ENCODE data around the gene TLCD2.
A peak's percentile ranks its signal among the peaks of the same experiment; 100 is the strongest.
"Not testable (repeated sequence)": the region's sequence is repeated elsewhere in the genome, so short reads cannot be mapped to it uniquely, and the experiment has no call there.

Gene TLCD2

DNA sequence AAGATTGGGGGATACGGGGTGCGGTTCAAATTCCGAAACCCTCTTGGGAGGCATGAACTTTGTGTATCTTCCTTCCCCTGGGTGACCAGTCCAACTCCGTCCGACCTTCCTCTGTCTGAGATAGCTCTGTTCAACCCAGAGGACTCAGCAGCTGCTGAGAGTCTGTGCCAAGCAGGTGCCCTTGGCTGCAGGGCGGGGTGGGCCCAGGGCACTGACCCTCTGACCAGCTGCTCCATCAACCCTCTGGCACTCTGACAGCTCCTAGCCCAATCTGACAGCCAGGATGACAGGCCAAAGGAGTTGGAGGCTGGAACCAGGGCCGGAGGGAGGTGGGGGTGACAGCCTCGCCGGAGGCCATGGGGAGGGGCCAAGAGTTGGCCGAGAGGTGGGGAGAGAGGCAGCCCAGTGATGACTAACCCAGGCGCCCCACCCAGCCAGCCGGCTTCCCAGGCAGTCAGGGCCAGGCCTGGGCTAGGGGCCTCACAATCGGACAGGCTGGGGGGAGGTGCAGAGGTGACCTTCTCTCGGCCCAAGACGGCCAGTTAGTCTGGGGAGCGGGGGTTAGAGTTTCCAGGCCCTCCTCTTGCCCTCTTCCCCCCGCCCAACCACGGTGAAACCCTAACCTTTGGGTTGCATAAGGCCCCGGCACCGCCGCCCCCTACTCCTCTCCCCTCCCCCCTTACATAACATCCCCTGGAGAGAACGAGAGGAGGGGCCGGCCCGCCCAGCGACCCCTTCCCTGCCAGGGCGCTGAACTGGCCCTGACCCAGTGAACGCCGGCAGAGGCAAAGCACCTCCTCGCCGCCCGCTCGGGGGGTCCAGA is 5.0 kb upstream of the TLCD2 start:
- Histone ChIP-seq H3K4me1 (ENCODE audit: control insufficient read depth, insufficient read depth, low read length) (peaks cover 24% of the 10 kb centered on the region), H3K9me3 (ENCODE audit: control insufficient read depth, low read length) (no peaks in the 10 kb centered on the region), H3K27me3 (ENCODE audit: control insufficient read depth, insufficient read depth, low read length, poor library complexity, severe bottlenecking) (peaks cover 18% of the 10 kb centered on the region), H3K27ac (ENCODE audit: insufficient read depth, low read depth, low read length, poor library complexity, severe bottlenecking) (peak overlapping the region; percentile 76), H3K4me3 (ENCODE audit: insufficient read depth, low read depth, low read length) (peak overlapping the region; percentile 86), H3K36me3 (ENCODE audit: control insufficient read depth, insufficient read depth, low read length) (no peaks in the 10 kb centered on the region)
- WGBS, 2 experiments, result 1 to 2% methylated on average over 32 of the region's 32 CpGs

DNA sequence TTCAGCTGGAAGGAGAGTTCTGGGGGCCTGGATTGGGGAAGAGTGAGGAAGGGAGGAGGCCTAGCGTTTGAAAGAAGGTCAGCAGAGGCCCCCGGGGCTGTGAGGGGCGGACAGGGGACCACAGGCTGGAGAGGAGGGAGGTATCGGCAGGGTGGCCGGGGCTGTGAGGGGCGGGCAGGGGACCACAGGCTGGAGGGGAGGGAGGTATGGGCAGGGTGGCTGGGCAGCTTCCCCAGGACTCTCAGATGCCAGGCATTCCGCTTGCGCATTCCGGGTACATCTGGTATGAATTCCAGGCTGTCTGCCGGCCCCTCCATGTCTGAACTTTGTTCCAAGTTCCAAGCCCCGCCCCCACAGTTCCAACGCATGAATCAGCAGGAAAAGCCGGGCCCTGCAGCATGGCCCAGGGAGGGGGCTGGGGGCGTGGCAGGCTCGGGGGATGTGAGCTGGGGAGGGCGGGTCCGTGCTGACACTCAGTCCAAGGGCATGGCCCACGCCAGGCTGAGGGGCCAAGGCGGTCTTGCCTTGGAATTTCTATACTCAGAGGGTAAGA is 4.3 kb upstream of the TLCD2 start:
- Histone ChIP-seq H3K9me3 (ENCODE audit: control insufficient read depth, low read length) (no peaks in the 10 kb centered on the region), H3K4me3 (ENCODE audit: insufficient read depth, low read depth, low read length) (peak overlapping the region; percentile 86), H3K27me3 (ENCODE audit: control insufficient read depth, insufficient read depth, low read length, poor library complexity, severe bottlenecking) (peaks cover 25% of the 10 kb centered on the region), H3K27ac (ENCODE audit: insufficient read depth, low read depth, low read length, poor library complexity, severe bottlenecking) (peak overlapping the region; percentile 82), H3K4me1 (ENCODE audit: control insufficient read depth, insufficient read depth, low read length) (peaks cover 24% of the 10 kb centered on the region), H3K36me3 (ENCODE audit: control insufficient read depth, insufficient read depth, low read length) (no peaks in the 10 kb centered on the region)
- WGBS, 2 experiments, result 1 to 2% methylated on average over 19 of the region's 19 CpGs

DNA sequence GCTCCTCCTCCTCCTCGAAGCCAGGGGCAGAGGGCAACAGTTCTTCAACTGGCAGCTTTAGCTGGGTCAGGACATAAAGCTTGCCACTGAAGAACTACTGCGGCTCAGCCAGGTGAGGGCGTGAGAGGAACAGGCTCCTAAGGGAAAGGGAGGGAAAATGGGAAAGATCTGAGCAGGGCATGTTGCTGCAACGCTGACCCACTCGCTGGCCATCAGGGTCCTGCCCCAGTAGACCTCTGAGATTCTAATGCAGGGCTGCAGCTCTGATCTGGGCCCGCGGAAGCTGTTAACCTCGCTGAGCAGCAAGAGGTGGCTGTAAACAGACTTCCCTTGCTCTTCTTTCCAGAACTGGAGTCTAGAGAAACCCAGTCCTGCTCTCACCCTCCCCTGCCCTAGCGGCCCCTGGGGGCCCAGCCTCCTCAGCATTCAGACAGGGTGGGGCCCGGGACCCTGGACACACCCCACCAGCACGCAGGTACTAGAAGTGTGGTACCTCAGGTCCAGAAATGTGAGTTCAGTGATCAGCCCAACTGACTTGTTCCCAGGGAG is 3.8 kb upstream of the TLCD2 start:
- Histone ChIP-seq H3K36me3 (ENCODE audit: control insufficient read depth, insufficient read depth, low read length) (no peaks in the 10 kb centered on the region), H3K4me3 (ENCODE audit: insufficient read depth, low read depth, low read length) (peak overlapping the region; percentile 86), H3K4me1 (ENCODE audit: control insufficient read depth, insufficient read depth, low read length) (peaks cover 24% of the 10 kb centered on the region), H3K9me3 (ENCODE audit: control insufficient read depth, low read length) (no peaks in the 10 kb centered on the region), H3K27ac (ENCODE audit: insufficient read depth, low read depth, low read length, poor library complexity, severe bottlenecking) (peak overlapping the region; percentile 82), H3K27me3 (ENCODE audit: control insufficient read depth, insufficient read depth, low read length, poor library complexity, severe bottlenecking) (peaks cover 30% of the 10 kb centered on the region)
- 4 to 5% methylated on average over 11 of the region's 11 CpGs for WGBS, 2 experiments

DNA sequence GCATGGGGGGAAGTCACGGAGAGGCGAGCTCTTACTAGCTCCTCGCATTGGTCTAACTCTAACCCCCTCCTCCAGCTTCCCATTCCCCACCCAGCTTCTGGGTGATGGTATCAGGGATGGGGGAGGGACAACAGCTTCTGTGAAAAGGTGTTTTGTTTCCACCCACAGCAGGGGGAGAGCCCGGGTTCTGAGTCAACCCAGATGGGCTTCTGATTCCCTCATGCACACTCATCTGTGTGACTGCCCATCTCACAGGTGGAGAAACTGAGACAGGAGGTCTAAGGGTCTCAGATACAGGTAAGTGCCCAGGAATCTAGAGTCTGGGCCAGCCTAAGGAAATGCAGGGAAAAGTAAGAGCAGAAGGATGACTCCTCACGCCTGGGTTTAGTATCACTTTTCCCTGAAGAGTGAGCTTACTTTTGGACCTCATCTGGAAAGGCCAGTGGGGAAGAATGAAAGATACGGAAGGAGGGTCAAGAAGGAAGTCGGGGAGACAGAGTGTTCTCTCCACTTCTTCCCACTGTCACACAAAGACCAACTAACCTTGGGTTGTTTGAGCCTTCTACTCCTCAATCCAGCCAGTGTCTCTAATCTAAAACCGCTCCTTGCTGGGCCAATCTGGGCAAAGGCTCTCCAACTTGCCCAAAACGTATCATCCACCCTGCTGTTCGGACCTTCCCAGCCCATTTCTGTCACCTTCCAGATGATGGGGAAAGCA is 3.1 kb upstream of the TLCD2 start:
- no peaks in the 10 kb centered on the region for H3K9me3 ChIP-seq (ENCODE audit: control insufficient read depth, low read length)
- H3K4me1 ChIP-seq (ENCODE audit: control insufficient read depth, insufficient read depth, low read length), result peaks cover 24% of the 10 kb centered on the region

DNA sequence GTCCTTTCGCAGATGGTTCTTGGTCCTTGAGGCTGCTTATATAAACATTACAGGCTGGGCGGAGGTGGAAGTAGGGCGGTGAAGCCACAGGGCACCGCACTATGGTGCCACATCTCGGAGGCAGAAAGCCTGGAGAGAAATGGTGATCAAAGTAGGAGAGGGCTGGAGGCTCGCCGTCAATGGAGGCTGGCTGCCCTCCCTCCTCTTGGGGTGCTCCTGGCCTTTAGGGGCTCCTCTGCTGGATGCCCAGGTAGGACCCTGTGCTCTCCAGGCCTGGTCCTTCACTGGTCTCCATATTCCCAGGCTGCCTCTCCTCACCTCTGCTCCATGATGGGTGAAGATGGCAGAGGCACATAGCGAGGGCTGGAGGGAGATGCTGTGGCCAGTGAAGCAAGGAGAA is 2.1 kb upstream of the TLCD2 start:
- Histone ChIP-seq H3K4me1 (ENCODE audit: control insufficient read depth, insufficient read depth, low read length) (peaks cover 19% of the 10 kb centered on the region), H3K4me3 (ENCODE audit: insufficient read depth, low read depth, low read length) (no peak overlapping the region), H3K36me3 (ENCODE audit: control insufficient read depth, insufficient read depth, low read length) (no peaks in the 10 kb centered on the region), H3K9me3 (ENCODE audit: control insufficient read depth, low read length) (no peaks in the 10 kb centered on the region), H3K27ac (ENCODE audit: insufficient read depth, low read depth, low read length, poor library complexity, severe bottlenecking) (no peak overlapping the region), H3K27me3 (ENCODE audit: control insufficient read depth, insufficient read depth, low read length, poor library complexity, severe bottlenecking) (peaks cover 32% of the 10 kb centered on the region)
- WGBS, 2 experiments, result 94 to 95% methylated on average over 8 of the region's 8 CpGs

More for the DNA sequence above, 3.1 kb upstream of the TLCD2 start:
- H3K36me3 ChIP-seq (ENCODE audit: control insufficient read depth, insufficient read depth, low read length), result no peaks in the 10 kb centered on the region
- no peak overlapping the region for H3K27ac ChIP-seq (ENCODE audit: insufficient read depth, low read depth, low read length, poor library complexity, severe bottlenecking)
- peaks cover 32% of the 10 kb centered on the region for H3K27me3 ChIP-seq (ENCODE audit: control insufficient read depth, insufficient read depth, low read length, poor library complexity, severe bottlenecking)
- H3K4me3 ChIP-seq (ENCODE audit: insufficient read depth, low read depth, low read length), result no peak overlapping the region
- WGBS, 2 experiments, result 69 to 77% methylated on average over 8 to 10 of the region's 10 CpGs

DNA sequence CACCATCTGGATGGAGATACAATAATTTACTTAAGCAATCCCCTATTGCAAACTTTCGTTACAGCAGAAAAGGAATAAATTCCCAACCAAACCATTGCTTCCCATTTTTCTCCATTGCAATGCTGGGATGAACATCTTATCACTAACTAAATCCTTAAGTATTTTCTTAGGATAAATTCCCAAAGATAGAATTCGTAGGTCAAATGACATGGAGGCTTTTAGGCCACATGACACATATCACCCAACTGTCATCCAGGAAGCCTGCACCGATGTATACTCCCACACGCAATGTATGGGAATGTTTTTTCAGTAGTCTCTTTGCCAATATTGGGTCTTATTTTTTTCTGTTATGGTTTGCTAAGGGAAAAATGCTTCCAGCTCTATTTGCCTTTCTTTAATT is 1.6 kb upstream of the TLCD2 start:
- H3K27me3 ChIP-seq (ENCODE audit: control insufficient read depth, insufficient read depth, low read length, poor library complexity, severe bottlenecking), result peaks cover 32% of the 10 kb centered on the region
- no peak overlapping the region for H3K27ac ChIP-seq (ENCODE audit: insufficient read depth, low read depth, low read length, poor library complexity, severe bottlenecking)
- H3K4me1 ChIP-seq (ENCODE audit: control insufficient read depth, insufficient read depth, low read length), result peaks cover 19% of the 10 kb centered on the region
- no peaks in the 10 kb centered on the region for H3K36me3 ChIP-seq (ENCODE audit: control insufficient read depth, insufficient read depth, low read length)
- no peak overlapping the region for H3K4me3 ChIP-seq (ENCODE audit: insufficient read depth, low read depth, low read length)
- no peaks in the 10 kb centered on the region for H3K9me3 ChIP-seq (ENCODE audit: control insufficient read depth, low read length)
- WGBS, 2 experiments, result 94 to 96% methylated on average over 4 of the region's 4 CpGs

DNA sequence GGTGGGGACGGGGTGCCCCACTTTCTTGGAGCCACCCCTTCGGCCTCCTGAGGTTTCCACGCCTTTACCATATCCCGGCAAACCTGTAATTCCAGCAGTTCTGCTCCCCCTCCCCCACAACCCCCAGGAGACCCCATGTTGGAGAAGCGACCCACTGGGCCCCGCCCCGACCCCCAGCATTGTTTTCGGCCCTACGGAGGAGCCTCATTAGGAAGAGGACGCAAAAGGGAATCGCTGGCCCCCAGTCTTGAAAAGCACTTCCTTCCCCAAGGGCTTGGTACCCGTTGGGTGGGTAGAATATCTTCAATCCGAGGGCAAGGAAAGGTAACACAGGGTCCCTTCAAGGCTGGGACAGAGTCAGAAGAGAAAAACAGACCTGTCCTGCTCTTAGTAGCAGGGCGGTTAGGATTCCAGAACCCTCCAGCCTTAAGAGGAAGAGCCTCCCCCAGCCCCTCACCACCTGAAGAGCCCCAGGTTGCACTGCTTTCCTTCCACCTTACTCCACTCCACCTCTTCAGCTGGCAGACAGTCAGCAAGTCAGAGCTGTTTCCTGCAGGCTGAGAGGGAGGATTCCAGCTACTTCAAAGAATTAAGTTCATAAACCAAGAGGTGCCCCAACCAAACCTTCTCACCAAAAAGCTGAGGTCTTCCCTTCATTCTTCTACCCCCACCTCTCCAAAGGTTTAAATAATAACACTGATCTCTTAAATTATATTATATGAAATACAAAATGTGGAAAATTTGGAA is 803 bp upstream of the TLCD2 start:
- no peaks in the 10 kb centered on the region for H3K9me3 ChIP-seq (ENCODE audit: control insufficient read depth, low read length)
- 11 to 15% methylated on average over 14 of the region's 14 CpGs for WGBS, 2 experiments
- H3K36me3 ChIP-seq (ENCODE audit: control insufficient read depth, insufficient read depth, low read length), result no peaks in the 10 kb centered on the region
- H3K4me1 ChIP-seq (ENCODE audit: control insufficient read depth, insufficient read depth, low read length), result peaks cover 19% of the 10 kb centered on the region
- no peak overlapping the region for H3K27ac ChIP-seq (ENCODE audit: insufficient read depth, low read depth, low read length, poor library complexity, severe bottlenecking)
- H3K27me3 ChIP-seq (ENCODE audit: control insufficient read depth, insufficient read depth, low read length, poor library complexity, severe bottlenecking), result peaks cover 32% of the 10 kb centered on the region
- H3K4me3 ChIP-seq (ENCODE audit: insufficient read depth, low read depth, low read length), result peak overlapping the region; percentile 53

DNA sequence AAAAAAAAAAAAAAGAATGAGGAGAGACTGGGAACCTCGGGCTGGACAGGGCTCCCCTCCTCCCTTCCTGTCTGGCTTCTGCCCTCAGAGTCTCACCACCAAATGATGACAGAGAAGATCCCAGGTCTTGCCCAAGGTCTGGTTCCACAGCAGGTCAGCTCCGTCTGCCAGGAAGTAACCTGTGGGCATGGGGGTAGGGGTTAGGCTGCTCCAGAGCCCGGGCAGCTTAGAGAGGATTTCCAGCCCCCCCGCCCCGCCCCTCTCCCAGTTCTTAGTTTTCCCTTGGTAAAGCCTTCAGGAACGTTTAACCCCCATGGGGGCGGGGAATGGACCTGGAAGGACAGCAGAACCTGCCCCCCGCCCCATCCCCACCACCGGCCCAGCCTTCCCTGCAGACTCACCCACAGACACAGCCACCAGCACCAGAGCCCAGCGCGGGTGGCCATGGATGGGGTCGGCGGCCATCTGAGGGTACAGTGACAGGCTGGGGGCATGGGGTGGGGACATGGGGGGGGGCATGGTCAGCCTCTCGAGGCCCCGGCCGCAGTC is 700 bp downstream of the TLCD2 start:
- 13 to 15% methylated on average over 14 to 16 of the region's 16 CpGs for WGBS, 2 experiments
- H3K36me3 ChIP-seq (ENCODE audit: control insufficient read depth, insufficient read depth, low read length), result no peaks in the 10 kb centered on the region
- peaks cover 29% of the 10 kb centered on the region for H3K27me3 ChIP-seq (ENCODE audit: control insufficient read depth, insufficient read depth, low read length, poor library complexity, severe bottlenecking)
- peak overlapping the region; percentile 53 for H3K4me3 ChIP-seq (ENCODE audit: insufficient read depth, low read depth, low read length)
- no peaks in the 10 kb centered on the region for H3K9me3 ChIP-seq (ENCODE audit: control insufficient read depth, low read length)
- H3K4me1 ChIP-seq (ENCODE audit: control insufficient read depth, insufficient read depth, low read length), result peaks cover 10% of the 10 kb centered on the region
- H3K27ac ChIP-seq (ENCODE audit: insufficient read depth, low read depth, low read length, poor library complexity, severe bottlenecking), result no peak overlapping the region

DNA sequence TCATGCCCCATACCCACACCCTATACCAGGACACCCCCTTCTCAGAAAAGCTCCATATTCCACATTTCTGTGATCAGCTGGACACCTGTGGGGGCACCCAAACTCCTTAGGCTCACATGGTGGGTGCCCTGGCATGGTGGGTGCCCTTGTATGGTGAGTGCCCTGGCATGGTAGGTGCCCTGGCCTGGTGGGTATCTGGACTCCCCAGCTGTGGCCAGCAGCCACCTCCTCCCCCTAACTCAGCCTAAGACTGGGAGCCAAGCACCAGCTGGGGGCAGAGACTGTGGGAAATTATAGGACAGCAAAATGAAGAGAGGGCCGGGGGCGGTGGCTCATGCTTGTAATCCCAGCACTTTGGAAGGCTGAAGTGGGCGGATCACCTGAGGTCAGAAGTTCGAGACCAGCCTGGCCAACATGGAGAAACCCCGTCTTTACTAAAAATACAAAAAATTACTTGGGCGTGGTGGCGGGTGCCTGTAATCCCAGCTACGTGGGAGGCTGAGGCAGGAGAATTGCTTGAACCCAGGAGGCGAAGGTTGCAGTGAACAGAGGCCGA is 1.3 kb downstream of the TLCD2 start:
- 91 to 92% methylated on average over 10 of the region's 10 CpGs for WGBS, 2 experiments
- H3K4me1 ChIP-seq (ENCODE audit: control insufficient read depth, insufficient read depth, low read length); H3K9me3 ChIP-seq (ENCODE audit: control insufficient read depth, low read length); H3K27ac ChIP-seq (ENCODE audit: insufficient read depth, low read depth, low read length, poor library complexity, severe bottlenecking); H3K4me3 ChIP-seq (ENCODE audit: insufficient read depth, low read depth, low read length); H3K36me3 ChIP-seq (ENCODE audit: control insufficient read depth, insufficient read depth, low read length): not testable (repeated sequence)
- H3K27me3 ChIP-seq (ENCODE audit: control insufficient read depth, insufficient read depth, low read length, poor library complexity, severe bottlenecking), result peaks cover 29% of the 10 kb centered on the region

All from ectodermal cell (in vitro differentiated cells).